Spleen (tissue), 7 donors: ENCODE results near the gene STXBP6.

ENCODE experiments used
- CTCF ChIP-seq, 11 experiments: fragments of 200-600 bp in 7 of 11; fragments of 450-650 bp in 4 of 11; sonication (generic) in 4 of 11; IDR thresholded peaks in 8 of 11; conservative IDR thresholded peaks in 3 of 11; 1 replicate in 7 of 11; 2 replicates in 4 of 11; pipeline versions ENCODE4 v1.4.0 to v1.8.0; 2016 to 2021; ENCODE audit warnings: antibody characterized with exemption in 11 of 11, inconsistent platforms in 4 of 11, mild to moderate bottlenecking in 1 of 11
- POLR2A ChIP-seq, 3 donors: fragments of 450-650 bp; IDR thresholded peaks; one replicate each; pipeline ENCODE4 v1.5.1; 2017; ENCODE audit warnings: antibody characterized with exemption in 3 of 3, mild to moderate bottlenecking in 1 of 3
- POLR2AphosphoS5 ChIP-seq, 3 donors: sonication (generic); formaldehyde crosslinking; IDR thresholded peaks; one replicate each; pipeline ENCODE4 v1.5.1; 2017; ENCODE audit warnings: antibody characterized with exemption in 3 of 3
- donor health status: DM: no; HTN: no; CAD: no; lungs with moderate emphysema.
- donor health status: DM: no; HTN: no; CAD: no.
- donor health status: DM: no; HTN: no; CAD: no.

GRCh38 chr14:24915403-24915921 lies 134.5 kb downstream of the STXBP6 start:
- TF ChIP-seq POLR2AphosphoS5 (IDR thresholded peaks at IDR 0.05) (no peak), POLR2A (IDR thresholded peaks at IDR 0.05) (no peak), CTCF (IDR thresholded peaks at IDR 0.05 in 8 of 11, conservative IDR thresholded peaks at IDR 0.05 in 3 of 11) (no peak)
